Measurements from ENCODE around the gene BAG2.

BAG2 gene
- total RNA-seq, result 16.3 reads per million, percentile 42 among the genes with 10 or more reads in this experiment

DNA sequence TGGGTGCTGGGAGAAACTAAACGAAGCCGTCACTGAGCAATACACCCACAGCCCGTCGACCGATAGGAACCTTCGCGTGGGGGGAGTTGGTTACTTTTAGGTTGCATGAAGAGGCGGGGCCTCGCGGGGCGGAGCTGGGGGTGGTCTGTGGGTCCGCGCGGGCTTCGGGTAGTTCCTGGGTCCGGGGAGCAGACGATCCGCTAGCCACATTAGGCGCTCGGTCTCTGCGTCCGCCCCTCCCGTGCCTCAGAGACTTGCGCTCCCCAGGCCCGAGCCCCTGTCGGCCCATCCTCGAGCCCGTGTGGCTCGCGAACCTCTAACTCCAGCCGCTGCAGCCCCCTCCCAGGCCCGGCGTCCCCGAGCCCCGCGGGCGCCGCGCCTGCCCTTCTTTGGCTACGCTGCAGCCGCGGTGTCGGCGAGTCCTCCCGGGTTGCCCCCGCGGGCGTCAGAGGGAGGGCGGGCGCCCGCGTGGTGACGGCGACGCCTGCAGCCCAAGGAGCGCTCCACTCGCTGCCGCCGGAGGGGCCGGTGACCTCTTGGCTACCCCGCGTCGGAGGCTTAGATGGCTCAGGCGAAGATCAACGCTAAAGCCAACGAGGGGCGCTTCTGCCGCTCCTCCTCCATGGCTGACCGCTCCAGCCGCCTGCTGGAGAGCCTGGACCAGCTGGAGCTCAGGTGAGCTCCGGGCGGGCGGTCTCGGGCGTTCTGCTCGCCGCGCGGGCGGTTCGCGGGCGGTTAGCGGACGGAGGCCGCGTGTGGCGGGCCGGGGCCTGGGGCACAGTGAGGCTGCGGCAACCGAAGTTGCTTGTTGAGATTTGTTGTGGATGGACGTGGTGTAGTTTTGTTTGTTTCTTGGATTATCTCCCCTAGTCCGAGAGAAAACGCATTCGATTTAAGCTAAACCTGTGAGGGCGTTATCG lies at the start of gene BAG2:
TSS of gene BAG2 (plus strand) at position 191 of the 920 bp plus-strand sequence. CDS start at position 563, 372 bp downstream.
- peak; percentile 79 for DNase-seq

GRCh38 chr6:57123111-57123510 lies 49.0 kb upstream of the BAG2 start:
- DNase-seq, result no peak

- DNase-seq, result no peak
These were observed 44.4 kb upstream of the BAG2 start for GRCh38 chr6:57127763-57128162.

DNA sequence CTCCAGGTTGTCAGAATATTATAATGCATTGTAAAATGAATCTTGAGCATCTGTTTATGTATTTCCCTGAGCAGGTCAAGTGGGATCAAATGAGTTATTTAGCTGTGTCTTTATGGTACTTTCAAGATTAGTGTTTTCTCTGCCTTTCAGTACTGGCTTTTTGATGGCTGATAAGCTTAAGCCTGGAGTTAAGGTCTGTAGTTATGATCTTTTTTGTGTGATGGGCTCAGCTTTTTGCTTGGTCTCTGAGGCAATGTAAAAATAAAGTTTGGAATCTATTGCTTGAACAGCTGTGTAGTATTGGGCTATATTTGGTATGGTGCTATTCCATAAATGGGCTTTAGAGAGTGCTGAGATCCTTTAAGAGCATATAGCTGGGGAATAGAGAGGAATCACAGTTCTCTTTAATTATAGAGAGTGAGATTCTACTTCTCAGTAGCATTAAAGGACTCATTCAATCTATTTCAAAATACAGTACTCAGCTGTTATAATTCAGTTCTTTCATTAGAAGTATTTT lies 41.4 kb upstream of the BAG2 start:
- DNase-seq, result no peak

GRCh38 chr6:57134954-57135353 lies 37.2 kb upstream of the BAG2 start:
- no peak for DNase-seq

GRCh38 chr6:57135885-57136284 lies 36.2 kb upstream of the BAG2 start:
- no peak for DNase-seq

- no peak for DNase-seq
These were observed 34.8 kb upstream of the BAG2 start for GRCh38 chr6:57137350-57137749.

- no peak for DNase-seq
These were observed 34.1 kb upstream of the BAG2 start for GRCh38 chr6:57138026-57138425.

DNA sequence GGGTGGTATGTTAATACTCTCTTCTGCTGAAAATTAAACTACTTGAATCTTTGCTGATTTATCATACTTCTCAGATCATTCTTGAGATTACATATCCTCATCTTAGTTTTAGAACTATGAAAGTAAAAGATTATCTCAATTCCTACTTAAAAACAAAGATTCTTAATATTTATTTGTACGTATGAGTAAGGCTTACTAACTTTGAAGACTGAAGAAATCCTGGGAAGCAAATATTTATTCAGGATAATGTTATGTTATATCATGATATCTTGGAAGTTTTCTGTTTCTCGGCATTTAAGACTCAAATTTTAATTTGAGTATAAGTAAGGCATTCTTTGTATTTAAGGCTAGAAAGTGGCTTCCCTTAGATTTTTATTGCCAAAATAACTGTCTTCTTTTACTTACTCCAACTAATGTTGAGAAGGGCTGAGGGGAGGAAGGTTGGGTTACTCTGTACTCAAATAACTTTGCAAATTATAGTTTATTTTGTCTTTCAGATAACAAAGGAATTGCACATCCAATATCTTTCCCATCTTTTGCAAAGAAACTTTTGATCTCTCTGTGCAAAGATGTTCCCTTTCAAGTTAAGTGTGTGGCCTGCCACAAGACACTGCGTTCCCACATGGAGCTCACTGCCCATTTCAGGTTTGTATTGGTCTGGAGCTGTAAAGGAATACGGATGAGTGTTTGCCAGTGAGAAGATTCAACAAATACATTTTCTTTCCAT lies 30.5 kb upstream of the BAG2 start:
- no peak for DNase-seq

DNA sequence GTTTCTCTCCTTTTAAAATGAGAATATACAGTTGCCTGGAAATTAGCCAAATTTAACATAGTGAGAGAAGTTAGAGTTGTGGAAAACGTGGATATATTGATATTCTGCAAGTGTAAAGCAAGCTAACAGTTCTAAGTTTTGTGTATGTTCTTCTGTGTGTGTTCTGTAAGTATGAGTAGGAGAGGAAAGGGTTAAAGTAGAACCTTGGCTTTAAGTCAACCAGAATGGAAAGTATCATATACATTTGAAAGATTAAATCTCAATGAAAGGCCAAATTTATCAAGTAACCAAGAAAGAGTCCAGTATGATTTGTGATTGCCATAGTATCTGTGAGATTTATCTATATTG lies 30.0 kb upstream of the BAG2 start:
- DNase-seq, result no peak

DNA sequence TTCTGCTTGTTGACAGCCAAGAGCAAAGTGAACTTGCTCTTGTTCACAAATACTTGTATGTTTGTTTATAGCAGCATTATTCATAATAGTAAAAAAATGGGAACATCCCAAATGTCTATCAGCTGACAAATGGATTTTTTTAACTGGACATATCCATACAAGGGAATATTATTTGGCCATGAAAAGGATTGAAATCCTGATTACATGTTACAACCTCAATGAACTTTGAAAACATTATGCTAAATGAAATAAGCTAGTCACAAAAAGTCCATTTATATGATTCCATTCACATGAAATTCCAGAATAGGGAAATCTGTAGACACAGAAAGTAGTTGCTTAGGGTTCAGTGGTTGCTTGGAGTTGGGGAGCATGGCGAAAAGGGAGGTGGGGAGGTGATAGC lies 28.4 kb upstream of the BAG2 start:
- no peak for DNase-seq

DNA sequence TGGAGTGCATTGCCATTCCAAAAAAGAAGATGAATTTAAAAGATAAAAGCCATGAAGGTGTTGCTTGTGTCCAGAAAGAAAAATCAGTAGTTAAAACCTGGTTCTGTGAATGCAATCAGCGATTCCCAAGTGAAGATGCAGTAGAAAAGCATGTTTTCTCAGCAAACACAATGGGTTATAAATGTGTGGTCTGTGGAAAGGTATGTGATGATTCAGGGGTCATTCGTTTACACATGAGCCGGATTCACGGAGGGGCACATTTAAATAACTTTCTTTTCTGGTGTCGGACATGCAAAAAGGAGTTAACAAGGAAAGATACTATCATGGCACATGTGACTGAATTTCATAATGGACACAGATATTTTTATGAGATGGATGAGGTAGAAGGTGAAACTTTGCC lies 24.7 kb upstream of the BAG2 start:
- DNase-seq, result no peak

GRCh38 chr6:57147955-57148858 lies 23.9 kb upstream of the BAG2 start:
- no peak for DNase-seq

DNA sequence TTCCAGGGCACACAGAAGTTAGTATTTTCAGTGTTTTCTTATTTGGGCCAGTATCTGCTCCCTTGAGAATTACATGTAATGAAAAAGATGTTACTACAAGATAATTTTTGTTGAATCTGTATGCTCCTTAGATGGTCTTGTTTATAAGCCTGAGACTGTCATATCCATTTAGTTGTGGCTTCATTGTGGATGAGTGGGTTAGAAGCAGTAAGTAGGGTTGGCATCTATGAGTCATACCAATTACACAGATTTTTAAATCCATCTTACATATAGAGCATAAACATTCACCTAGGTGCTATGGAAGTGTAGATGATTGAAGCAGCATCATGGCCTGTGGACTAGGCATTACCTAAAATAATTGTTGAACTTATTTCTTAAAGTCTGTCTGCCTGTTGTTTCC lies 13.5 kb upstream of the BAG2 start:
- DNase-seq, result no peak

DNA sequence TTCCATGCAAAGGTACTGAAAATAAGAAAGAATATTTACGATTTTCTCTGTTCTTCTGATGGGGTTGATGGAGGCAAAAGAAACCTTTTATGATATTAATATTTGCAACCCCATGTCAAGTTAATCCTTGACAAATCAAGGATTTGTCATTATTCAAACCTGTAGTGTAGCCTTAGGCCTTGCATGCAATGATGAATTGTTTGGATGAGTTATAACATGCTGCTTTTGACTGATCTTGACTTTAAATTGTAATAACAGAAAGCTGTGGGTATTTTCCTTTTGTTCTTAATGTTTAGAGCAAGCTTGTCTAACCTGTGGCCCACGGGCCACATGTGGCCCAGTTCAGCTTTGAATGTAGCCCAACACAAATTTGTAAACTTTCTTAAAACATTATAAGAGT lies 13.0 kb upstream of the BAG2 start:
- no peak for DNase-seq

- no peak for DNase-seq
These were observed 10.1 kb upstream of the BAG2 start for GRCh38 chr6:57162028-57162427.

- DNase-seq, result no peak
These were observed 9.6 kb upstream of the BAG2 start for GRCh38 chr6:57162516-57162915.

DNA sequence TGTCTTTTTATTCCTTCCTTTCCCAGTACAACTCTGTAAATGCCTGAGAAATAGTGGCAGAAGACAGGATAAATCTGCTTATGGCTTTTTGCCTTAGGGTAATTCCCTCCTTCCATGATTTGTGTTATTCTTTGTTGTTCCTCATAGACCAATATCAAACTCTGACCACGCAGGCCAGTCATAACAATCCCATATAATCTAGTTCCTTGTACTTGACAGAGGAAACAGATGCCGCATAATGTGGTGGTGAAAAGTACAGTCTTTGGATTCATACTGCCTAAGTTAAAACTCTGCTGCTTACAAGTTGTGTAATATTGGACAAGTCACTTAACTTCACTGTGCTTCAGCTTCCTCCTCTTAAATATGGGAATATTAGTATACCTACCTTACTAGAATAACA lies 8.2 kb upstream of the BAG2 start:
- no peak for DNase-seq

DNA sequence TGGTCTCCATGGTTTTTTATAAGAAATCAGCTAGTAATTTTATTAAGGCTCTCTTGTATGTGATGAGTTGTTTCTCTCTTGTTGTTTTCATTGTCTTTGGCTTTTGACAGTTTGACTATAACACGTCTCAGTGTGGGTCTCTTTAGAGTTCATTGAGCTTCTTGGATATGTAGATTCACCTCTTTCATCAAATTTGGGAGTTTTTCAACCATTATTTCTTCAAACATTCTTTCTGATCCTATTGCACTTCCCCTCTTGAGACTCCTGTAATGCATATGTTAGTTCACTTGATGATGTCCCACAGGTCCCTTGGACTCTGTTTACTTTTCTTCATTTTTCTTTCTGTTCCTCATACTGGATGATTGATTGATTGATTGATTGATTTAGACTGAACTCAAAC lies 7.0 kb upstream of the BAG2 start:
- no peak for DNase-seq

DNA sequence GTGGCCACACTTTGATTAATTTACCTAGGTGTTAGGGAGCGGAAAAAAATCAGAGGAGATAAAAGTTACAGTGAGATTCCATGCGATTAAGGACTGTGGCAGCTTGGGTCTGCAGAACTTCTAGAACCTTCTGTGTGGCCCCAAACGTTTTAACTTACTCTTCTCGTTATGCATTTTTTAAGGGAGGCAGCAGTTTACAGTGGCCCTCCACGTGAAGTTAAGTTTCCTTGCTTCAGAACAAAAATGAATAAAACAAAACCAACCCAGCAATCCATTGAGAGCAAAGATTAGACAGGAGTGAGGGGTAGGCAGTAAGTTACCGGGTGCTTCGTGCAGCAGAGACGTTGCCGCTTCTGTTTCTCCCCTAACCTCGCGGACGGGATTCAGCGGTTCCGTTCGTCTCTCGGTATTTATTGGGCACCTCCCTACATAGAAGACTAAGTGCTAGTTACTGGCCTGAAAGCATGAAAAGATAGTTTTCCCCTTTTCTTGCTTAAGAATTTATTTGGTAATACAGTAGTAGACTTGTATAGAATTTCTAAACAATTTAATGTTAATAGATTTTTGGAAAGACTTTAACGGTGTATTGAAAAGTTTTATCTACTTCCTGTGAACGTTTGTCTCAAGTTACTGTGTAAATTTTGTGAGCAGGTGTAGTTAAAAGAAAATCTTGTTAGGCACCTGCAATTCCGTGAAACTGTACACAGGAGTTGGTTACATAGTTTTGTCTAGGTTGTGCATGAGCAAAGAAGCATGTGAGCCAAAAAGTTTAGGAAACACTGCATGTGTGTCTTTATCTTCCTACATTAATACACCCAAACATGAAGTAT lies 1.1 kb downstream of the BAG2 start:
- peak; percentile 3 for DNase-seq

GRCh38 chr6:57173886-57174510 lies 1.9 kb downstream of the BAG2 start:
- no peak for DNase-seq
